T-helper 1 cell treated with Interleukin-12 subunit alpha and Interleukin-12 subunit beta and Interleukin-4 antibody, amounts not matched to agents 30 μg/mL and 1 μg/mL, for 36 hours (primary cell): ENCODE results near the gene ZBTB12.
"Not testable (repeated sequence)": the region's sequence is repeated elsewhere in the genome, so short reads cannot be mapped to it uniquely, and the experiment has no call there.

Experiments used
- H3K27ac Mint-ChIP-seq: one replicate; pipeline ENCODE4 v1.8.0; 2021; ENCODE audit warnings: mild to moderate bottlenecking, mixed read lengths
- H3K27me3 Mint-ChIP-seq: one replicate; pipeline ENCODE4 v1.8.0; 2021; ENCODE audit warnings: low read depth, mixed read lengths
- H3K36me3 Mint-ChIP-seq: one replicate; pipeline ENCODE4 v1.8.0; 2021; ENCODE audit warnings: low read depth, mixed read lengths
- H3K4me1 Mint-ChIP-seq: one replicate; pipeline ENCODE4 v1.8.0; 2021; ENCODE audit warnings: low read depth, mixed read lengths
- H3K4me3 Mint-ChIP-seq: one replicate; pipeline ENCODE4 v1.8.0; 2021; ENCODE audit warnings: mild to moderate bottlenecking, moderate library complexity, mixed read lengths
- H3K9me3 Mint-ChIP-seq: one replicate; pipeline ENCODE4 v1.8.0; 2021; ENCODE audit warnings: mixed read lengths

Gene ZBTB12

DNA sequence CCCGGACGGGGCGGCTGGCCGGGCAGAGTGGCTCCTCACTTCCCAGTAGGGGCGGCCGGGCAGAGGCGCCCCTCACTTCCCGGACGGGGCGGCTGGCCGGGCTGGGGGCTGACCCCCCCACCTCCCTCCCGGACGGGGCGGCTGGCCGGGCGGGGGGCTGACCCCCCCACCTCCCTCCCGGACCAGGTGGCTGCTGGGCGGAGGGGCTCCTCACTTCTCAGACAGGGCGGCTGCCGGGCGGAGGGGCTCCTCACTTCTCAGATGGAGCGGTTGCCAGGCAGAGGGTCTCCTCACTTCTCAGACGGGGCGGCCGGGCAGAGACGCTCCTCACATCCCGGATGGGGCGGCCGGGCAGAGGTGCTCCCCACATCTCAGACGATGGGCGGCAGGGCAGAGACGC lies 30.3 kb upstream of the ZBTB12 start:
- H3K36me3 Mint-ChIP-seq, H3K27me3 Mint-ChIP-seq, H3K27ac Mint-ChIP-seq, H3K9me3 Mint-ChIP-seq, H3K4me3 Mint-ChIP-seq, H3K4me1 Mint-ChIP-seq: not testable (repeated sequence)

DNA sequence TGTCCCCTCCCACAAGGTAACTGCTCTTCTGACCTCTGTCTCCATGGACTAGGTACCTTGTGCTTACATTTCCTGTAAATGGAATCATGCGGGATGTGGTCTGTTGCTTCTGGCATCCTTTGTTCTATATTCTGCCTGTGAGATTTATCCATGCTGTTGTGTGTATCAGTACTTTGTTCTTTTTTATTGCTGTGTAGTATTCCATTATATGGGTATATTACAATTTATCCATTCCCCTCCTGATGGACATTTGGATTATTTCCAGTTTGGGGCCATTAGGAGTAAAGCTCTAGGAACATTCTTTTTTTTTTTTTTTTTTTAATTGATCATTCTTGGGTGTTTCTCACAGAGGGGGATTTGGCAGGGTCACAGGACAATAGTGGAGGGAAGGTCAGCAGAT lies 29.1 kb upstream of the ZBTB12 start:
- peaks cover 3% of the 10 kb centered on the region for H3K27me3 Mint-ChIP-seq
- H3K9me3 Mint-ChIP-seq = no peaks in the 10 kb centered on the region
- H3K27ac Mint-ChIP-seq = no peak overlapping the region
- H3K4me3 Mint-ChIP-seq = no peak overlapping the region
- no peaks in the 10 kb centered on the region for H3K36me3 Mint-ChIP-seq
- H3K4me1 Mint-ChIP-seq = no peaks in the 10 kb centered on the region

GRCh38 chr6:31928672-31928939 lies 26.7 kb upstream of the ZBTB12 start:
- Mint-ChIP-seq H3K27me3 (no peaks in the 10 kb centered on the region), H3K4me1 (no peaks in the 10 kb centered on the region), H3K4me3 (no peak overlapping the region), H3K36me3 (no peaks in the 10 kb centered on the region), H3K9me3 (no peaks in the 10 kb centered on the region), H3K27ac (no peak overlapping the region)

DNA sequence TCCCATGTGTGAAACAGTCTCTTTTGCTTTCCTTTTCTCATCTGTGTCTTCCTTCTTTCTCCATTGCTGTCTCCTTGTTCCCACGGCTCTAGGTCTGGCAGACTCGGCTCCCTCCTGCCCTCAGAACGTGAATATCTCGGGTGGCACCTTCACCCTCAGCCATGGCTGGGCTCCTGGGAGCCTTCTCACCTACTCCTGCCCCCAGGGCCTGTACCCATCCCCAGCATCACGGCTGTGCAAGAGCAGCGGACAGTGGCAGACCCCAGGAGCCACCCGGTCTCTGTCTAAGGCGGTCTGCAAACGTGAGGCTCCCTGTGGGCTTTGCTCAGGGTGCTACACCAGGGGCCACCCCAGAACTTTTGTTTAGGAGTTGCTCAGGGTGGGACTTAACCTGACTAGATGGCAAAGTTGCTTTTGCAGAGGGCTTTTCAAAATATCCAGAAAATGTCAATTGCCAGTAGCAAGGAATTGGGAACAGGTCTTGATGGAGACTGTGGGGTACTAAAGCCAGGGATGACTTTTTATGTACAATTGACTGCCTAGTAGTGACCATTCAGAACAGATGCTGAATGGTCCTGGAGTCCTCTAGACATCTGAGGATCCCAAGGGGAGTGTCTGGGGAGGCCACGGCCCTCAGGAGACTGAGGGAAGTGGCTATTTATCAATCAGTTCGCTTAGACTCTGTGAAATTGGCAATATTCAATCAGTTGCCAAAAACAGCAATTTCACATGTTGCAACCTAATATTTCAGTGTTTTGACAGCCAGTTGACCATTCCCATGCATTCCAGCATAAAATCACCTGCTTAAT lies 26.2 kb upstream of the ZBTB12 start:
- no peaks in the 10 kb centered on the region for H3K27me3 Mint-ChIP-seq
- H3K4me3 Mint-ChIP-seq = no peak overlapping the region

GRCh38 chr6:31927242-31927862 lies 25.5 kb upstream of the ZBTB12 start, which contains the start of gene C2:
C2 (plus strand) TSS chr6:31927717; CDS start chr6:31927753, 36 bp downstream.
- Mint-ChIP-seq H3K36me3 (no peaks in the 10 kb centered on the region), H3K9me3 (no peaks in the 10 kb centered on the region), H3K4me1 (no peaks in the 10 kb centered on the region), H3K27ac (no peak within 1 kb of the TSS), H3K4me3 (no peak within 1 kb of the TSS), H3K27me3 (no peaks in the 10 kb centered on the region)

More for the DNA sequence above, 26.2 kb upstream of the ZBTB12 start:
- no peaks in the 10 kb centered on the region for H3K36me3 Mint-ChIP-seq
- H3K27ac Mint-ChIP-seq = no peak overlapping the region
- H3K4me1 Mint-ChIP-seq = no peaks in the 10 kb centered on the region
- no peaks in the 10 kb centered on the region for H3K9me3 Mint-ChIP-seq

DNA sequence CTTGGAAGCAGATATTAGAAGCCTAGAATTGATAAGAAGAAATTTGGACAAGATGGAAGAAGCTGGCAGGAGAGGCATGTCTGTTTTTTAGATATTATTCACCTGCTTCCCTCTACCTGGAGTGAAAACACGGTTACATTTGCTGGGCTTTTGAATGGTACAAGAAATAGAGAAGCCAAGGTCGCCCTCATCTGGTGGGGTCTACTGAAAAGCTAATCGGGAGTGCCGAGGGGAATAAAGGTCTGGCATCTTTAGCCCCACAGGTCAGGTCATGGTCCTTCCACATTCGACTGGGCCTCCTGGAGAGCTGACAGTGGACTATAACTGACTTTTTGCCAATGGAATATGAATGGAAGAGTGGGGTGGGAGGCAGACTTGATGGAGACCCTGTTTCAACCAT lies 21.1 kb upstream of the ZBTB12 start:
- Mint-ChIP-seq H3K36me3 (no peaks in the 10 kb centered on the region), H3K4me1 (no peaks in the 10 kb centered on the region), H3K4me3 (no peak overlapping the region), H3K9me3 (no peaks in the 10 kb centered on the region), H3K27ac (no peak overlapping the region), H3K27me3 (no peaks in the 10 kb centered on the region)

- Mint-ChIP-seq H3K27me3 (peaks cover 3% of the 10 kb centered on the region), H3K4me3 (no peak overlapping the region), H3K27ac (no peak overlapping the region), H3K9me3 (no peaks in the 10 kb centered on the region), H3K4me1 (no peaks in the 10 kb centered on the region), H3K36me3 (no peaks in the 10 kb centered on the region)
Measured at GRCh38 chr6:31920811-31921210, 18.9 kb upstream of the ZBTB12 start.

DNA sequence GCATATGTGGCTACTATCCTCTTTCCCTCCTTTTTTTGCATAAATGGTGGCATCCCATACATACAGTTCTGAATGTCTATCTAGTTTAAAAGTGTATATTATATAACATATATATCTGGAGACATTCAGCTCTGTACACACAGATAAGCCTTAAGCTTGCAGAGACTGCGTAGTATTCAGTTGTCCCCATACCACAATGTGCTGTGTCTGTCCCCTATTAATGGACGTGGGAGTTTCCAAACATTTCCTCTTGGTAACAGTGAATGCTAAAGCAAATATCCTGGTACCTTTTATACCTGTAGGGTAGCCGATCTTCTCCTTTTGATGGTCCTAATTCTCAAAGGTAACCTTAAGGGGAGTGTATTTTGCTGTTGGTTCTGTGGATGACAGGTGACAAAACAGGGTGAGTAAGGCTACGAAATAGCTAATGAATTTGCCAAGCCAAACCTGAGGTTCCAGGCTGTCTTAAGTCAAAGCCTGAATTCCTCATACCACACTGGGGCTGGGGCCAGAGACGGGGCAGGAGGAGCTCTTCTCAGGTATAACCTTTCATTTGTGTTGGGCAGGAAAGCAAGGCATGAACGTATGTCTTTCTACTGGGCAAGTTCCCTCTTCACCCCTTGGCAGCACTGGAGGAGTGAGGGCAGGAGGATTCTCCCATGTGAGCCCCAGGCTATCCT lies 17.9 kb upstream of the ZBTB12 start:
- peaks cover 5% of the 10 kb centered on the region for H3K27me3 Mint-ChIP-seq
- H3K36me3 Mint-ChIP-seq = no peaks in the 10 kb centered on the region
- no peak overlapping the region for H3K27ac Mint-ChIP-seq
- no peak overlapping the region for H3K4me3 Mint-ChIP-seq
- no peaks in the 10 kb centered on the region for H3K4me1 Mint-ChIP-seq
- H3K9me3 Mint-ChIP-seq = no peaks in the 10 kb centered on the region

- Mint-ChIP-seq H3K9me3 (no peaks in the 10 kb centered on the region), H3K36me3 (no peaks in the 10 kb centered on the region), H3K4me1 (no peaks in the 10 kb centered on the region), H3K27me3 (peaks cover 5% of the 10 kb centered on the region), H3K27ac (no peak overlapping the region), H3K4me3 (no peak overlapping the region)
Measured at GRCh38 chr6:31918069-31918720, 16.3 kb upstream of the ZBTB12 start.

GRCh38 chr6:31915756-31916155 lies 13.9 kb upstream of the ZBTB12 start:
- no peaks in the 10 kb centered on the region for H3K9me3 Mint-ChIP-seq
- H3K4me3 Mint-ChIP-seq = no peak overlapping the region
- no peaks in the 10 kb centered on the region for H3K36me3 Mint-ChIP-seq
- peaks cover 5% of the 10 kb centered on the region for H3K27me3 Mint-ChIP-seq
- no peak overlapping the region for H3K27ac Mint-ChIP-seq
- H3K4me1 Mint-ChIP-seq = peaks cover 3% of the 10 kb centered on the region

- Mint-ChIP-seq H3K4me1 (peaks cover 3% of the 10 kb centered on the region), H3K36me3 (no peaks in the 10 kb centered on the region), H3K4me3 (no peak overlapping the region), H3K27me3 (peaks cover 5% of the 10 kb centered on the region), H3K27ac (no peak overlapping the region), H3K9me3 (no peaks in the 10 kb centered on the region)
Measured at GRCh38 chr6:31915351-31915750, 13.5 kb upstream of the ZBTB12 start.

DNA sequence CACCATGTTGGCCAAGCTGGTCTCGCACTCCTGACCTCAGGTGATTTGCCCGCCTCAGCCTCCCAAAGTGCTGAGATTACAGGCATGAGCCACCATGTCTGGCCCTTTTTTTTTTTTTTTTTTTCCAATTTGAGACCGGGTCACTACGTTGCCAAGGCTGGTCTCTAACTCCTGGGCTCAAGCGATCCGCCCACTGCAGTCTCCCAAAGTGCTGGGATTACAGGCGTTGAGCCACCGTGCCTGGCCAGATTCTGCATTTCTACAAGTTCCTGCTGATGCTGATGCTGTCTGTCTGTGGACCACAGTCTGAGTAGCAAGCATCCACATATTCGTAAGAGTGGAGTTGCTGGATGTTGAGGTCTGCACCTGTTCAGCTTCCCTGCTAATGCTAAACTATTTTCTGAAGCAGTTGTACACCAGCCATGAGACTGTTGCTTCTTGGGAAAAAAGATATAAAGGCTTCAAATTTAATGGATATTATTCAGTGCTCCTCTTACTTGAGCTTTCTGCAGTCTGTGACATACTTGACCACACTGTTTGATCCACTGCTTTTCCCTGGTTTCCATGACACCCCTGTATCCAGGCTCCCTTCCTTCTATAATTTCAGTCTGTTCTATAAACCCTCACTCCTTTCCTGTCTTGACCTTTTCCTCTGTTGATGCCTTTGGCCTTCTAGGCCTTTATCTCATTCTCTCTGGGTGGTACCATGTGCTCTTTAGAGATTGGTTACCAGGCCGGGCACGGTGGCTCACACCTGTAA lies 10.1 kb upstream of the ZBTB12 start:
- Mint-ChIP-seq H3K4me3 (no peak overlapping the region), H3K27ac (peak overlapping the region; percentile 15), H3K36me3 (no peaks in the 10 kb centered on the region), H3K4me1 (peaks cover 5% of the 10 kb centered on the region), H3K9me3 (no peaks in the 10 kb centered on the region), H3K27me3 (peaks cover 5% of the 10 kb centered on the region)

DNA sequence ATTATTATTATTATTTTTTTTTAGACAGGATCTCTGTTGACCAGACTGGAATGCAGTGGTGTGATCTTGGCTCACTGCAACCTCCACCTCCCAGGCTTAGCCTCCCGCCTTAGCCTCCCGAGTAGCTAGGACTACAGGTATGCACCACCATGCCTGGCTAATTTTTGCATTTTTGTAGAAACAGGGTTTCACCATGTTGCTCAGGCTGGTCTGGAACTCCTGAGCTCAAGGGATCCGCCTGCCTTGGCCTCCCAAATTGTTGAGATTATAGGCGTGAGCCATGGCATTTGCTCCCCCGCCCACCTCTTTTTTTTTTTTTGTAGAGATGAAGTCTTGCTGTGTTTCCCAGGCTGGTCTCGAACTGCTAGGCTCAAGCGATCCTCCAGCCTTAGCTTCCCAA lies 7.4 kb upstream of the ZBTB12 start:
- H3K4me3 Mint-ChIP-seq, H3K27ac Mint-ChIP-seq, H3K27me3 Mint-ChIP-seq, H3K36me3 Mint-ChIP-seq, H3K9me3 Mint-ChIP-seq: not testable (repeated sequence)
- H3K4me1 Mint-ChIP-seq = peaks cover 11% of the 10 kb centered on the region

GRCh38 chr6:31908791-31909190 lies 6.9 kb upstream of the ZBTB12 start:
- H3K4me1 Mint-ChIP-seq = peaks cover 11% of the 10 kb centered on the region
- H3K27ac Mint-ChIP-seq = no peak overlapping the region
- H3K9me3 Mint-ChIP-seq = no peaks in the 10 kb centered on the region
- H3K27me3 Mint-ChIP-seq = peaks cover 8% of the 10 kb centered on the region
- H3K4me3 Mint-ChIP-seq = no peak overlapping the region
- no peaks in the 10 kb centered on the region for H3K36me3 Mint-ChIP-seq
